IPS-15b (cell line): Measurements from ENCODE around the gene G6PC2.
"Not testable (repeated sequence)": the region's sequence is repeated elsewhere in the genome, so short reads cannot be mapped to it uniquely, and the experiment has no call there.

Experiments
- H3K27me3 ChIP-seq: one replicate; pipeline ENCODE4 v1.6.1; 2013; ENCODE audit warnings: low read length; ENCODE audit not compliant: control insufficient read depth, insufficient read depth
- H3K36me3 ChIP-seq: one replicate; pipeline ENCODE4 v1.6.1; 2013; ENCODE audit warnings: low read length; ENCODE audit not compliant: control insufficient read depth, insufficient read depth
- H3K4me1 ChIP-seq: one replicate; pipeline ENCODE4 v1.6.1; 2013; ENCODE audit warnings: mild to moderate bottlenecking, low read length; ENCODE audit not compliant: control insufficient read depth, insufficient read depth
- H3K4me3 ChIP-seq: one replicate; pipeline ENCODE4 v1.5.1; 2013; ENCODE audit warnings: low read depth, low read length
- H3K9ac ChIP-seq: one replicate; pipeline ENCODE4 v1.6.1; 2013; ENCODE audit warnings: low read depth, mild to moderate bottlenecking, low read length
- H3K9me3 ChIP-seq: one replicate; pipeline ENCODE4 v1.6.1; 2013; ENCODE audit warnings: mild to moderate bottlenecking, low read length; ENCODE audit not compliant: control insufficient read depth, insufficient read depth

G6PC2 gene, protein sequence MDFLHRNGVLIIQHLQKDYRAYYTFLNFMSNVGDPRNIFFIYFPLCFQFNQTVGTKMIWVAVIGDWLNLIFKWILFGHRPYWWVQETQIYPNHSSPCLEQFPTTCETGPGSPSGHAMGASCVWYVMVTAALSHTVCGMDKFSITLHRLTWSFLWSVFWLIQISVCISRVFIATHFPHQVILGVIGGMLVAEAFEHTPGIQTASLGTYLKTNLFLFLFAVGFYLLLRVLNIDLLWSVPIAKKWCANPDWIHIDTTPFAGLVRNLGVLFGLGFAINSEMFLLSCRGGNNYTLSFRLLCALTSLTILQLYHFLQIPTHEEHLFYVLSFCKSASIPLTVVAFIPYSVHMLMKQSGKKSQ

DNA sequence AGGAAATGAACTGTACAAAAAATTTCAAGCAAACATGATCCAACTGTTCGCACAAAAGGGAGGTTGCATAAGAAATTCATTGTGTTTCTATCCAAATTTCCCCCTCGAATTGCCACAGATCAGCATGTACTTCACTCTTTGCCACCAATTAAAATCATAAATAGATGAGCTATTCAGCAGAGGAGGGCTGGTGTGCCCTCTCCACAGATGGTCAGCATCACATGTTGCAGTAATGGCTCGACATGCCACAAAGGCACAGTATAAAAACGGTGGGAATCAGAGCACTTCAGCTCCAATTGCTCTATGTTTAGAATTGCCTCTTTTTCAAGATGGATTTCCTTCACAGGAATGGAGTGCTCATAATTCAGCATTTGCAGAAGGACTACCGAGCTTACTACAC lies at the start of gene G6PC2:
Gene G6PC2, plus strand, starts transcription at position 289 of the 400 bp plus-strand sequence. Its CDS starts 41 bp downstream, at position 330.
- Histone ChIP-seq H3K9ac (no peak within 1 kb of the TSS), H3K4me3 (no peak within 1 kb of the TSS), H3K36me3 (no peaks in the 10 kb centered on the region), H3K4me1 (peaks cover 2% of the 10 kb centered on the region), H3K9me3 (no peaks in the 10 kb centered on the region), H3K27me3 (no peaks in the 10 kb centered on the region)

DNA sequence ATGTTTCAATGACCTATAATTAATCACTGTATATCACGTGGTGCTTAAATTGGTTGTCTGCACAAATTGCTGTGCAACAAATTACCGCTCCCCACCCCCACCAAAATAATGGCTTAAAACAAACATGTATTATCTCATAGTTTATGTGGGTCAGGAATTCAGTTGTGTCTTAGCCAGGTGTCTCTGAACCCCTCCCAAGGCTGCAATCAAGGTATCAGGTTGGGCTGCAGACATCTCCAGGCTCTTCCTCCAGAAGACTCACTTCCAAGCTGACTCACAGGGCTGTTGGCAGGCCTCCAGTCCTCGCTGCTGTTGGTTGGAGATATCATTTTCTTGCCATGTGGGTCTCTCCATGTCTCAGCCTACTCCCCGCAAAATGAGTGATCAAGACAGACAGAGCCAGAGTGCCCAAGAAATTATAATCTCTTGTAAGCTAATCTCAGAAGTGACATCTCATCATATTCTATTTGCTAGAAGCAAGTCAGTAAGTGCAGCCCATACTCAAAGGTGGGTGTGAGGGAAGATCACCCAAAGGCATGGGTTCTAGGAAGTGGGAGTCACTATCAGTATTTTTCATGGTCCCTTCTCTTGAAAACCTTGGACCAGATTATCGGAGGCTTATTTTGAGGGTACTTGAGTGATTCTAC lies 49.3 kb upstream of the G6PC2 start:
- H3K9me3 ChIP-seq: no peaks in the 10 kb centered on the region
- H3K27me3 ChIP-seq: no peaks in the 10 kb centered on the region
- H3K4me3 ChIP-seq: no peak overlapping the region
- no peaks in the 10 kb centered on the region for H3K36me3 ChIP-seq
- no peak overlapping the region for H3K9ac ChIP-seq
- H3K4me1 ChIP-seq: peaks cover 4% of the 10 kb centered on the region

DNA sequence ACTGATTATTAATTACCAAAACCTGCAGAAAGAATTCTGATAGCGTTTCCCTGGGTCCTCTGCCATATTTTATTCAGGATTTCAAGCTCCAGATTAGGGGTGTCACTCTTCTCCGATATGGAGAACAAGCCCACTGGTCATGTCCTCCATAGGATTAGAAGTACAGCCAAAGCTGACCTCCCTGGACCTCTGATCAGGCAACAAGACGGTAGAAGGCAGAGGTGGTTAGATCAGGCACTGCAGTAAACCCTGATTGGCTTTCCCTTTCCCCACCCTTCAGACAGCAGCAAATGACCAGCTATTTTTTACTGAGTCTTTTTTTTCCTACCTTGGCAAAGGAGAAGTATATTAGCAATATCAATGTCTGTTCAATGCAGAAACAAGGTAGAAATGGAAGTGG lies 48.6 kb upstream of the G6PC2 start:
- peaks cover 5% of the 10 kb centered on the region for H3K4me1 ChIP-seq
- H3K9ac ChIP-seq: no peak overlapping the region
- no peaks in the 10 kb centered on the region for H3K9me3 ChIP-seq
- no peaks in the 10 kb centered on the region for H3K27me3 ChIP-seq
- H3K4me3 ChIP-seq: no peak overlapping the region
- H3K36me3 ChIP-seq: no peaks in the 10 kb centered on the region

DNA sequence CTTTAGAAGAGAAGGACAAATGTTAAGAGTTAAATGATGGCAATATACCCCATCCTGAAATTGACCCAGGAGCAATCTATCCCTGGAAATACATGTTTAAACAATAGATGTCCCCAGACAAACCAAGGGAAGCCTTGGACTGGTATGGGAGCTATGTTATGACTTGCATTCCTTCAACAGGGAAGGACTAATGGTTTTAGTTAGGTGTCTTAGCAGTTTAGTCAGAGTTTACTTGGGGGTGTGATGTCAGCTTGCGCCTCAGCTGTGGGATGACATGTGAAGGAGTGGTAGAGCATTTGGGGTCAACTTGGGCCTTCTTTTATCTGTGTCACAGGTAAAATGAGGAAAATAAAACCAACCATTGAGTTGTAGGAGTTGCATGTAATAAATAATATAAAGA lies 47.6 kb upstream of the G6PC2 start:
- H3K4me3 ChIP-seq: no peak overlapping the region
- H3K36me3 ChIP-seq: no peaks in the 10 kb centered on the region
- H3K9ac ChIP-seq: no peak overlapping the region
- H3K9me3 ChIP-seq: no peaks in the 10 kb centered on the region
- H3K27me3 ChIP-seq: no peaks in the 10 kb centered on the region
- peaks cover 5% of the 10 kb centered on the region for H3K4me1 ChIP-seq

DNA sequence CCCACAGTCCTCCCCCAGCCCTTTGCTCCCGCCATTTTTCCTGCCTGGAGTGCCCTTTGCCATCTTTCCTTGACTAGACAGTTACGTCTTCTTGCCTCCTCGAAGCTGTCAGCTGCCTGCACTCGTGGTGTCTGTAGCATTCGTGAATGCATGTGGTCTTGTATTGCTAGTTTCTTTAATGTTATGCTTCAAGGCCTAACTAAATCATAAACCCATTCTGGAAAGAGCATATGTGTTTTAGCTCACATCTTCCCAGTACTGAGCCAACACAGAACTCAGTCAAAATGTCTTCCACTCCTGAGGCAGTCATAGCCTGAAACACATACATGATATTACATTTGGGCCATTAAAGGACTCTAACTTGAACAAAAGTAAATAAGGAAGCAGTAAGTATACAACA lies 46.4 kb upstream of the G6PC2 start:
- no peaks in the 10 kb centered on the region for H3K27me3 ChIP-seq
- H3K36me3 ChIP-seq: no peaks in the 10 kb centered on the region
- no peaks in the 10 kb centered on the region for H3K9me3 ChIP-seq
- no peak overlapping the region for H3K4me3 ChIP-seq
- H3K4me1 ChIP-seq: peaks cover 5% of the 10 kb centered on the region
- no peak overlapping the region for H3K9ac ChIP-seq

DNA sequence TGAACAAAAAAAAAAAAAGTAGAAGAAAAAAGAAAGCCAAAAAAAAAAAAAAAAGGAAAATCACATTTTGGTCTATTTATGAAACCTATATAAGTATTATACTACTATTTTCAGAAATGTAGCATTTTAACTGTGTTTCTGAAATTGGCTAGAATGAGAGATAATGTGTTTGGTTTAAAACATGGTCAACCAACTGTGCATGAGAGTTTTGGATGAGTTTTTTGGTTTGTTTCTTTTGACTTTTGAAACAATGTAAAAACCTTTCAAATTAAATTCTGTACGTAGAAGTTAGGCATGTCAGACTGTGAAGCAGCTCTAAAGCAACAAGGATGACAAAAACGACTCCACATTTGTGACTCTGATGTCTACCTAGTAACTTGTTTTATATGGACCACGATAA lies 45.5 kb upstream of the G6PC2 start:
- Histone ChIP-seq H3K27me3 (no peaks in the 10 kb centered on the region), H3K9me3 (no peaks in the 10 kb centered on the region), H3K9ac (no peak overlapping the region), H3K4me1 (peaks cover 5% of the 10 kb centered on the region), H3K36me3 (no peaks in the 10 kb centered on the region), H3K4me3 (no peak overlapping the region)

DNA sequence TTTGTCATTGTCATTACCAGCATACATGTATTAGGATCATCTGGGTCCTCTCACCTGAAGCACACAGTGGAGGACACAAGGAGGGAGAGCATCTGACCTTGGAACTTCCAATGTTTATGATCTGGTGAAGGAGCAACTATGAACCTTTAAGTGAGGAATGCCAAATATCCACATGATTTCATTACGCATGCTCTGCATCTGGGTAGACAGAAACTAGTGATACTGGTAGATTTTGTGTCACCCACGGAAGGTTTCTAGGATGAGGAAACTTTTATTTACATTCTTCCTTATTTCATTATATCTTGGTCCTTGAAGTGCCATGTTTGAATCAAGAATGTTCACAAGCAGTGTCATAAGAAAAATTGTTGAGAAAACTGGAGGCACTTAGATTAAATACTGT lies 42.9 kb upstream of the G6PC2 start:
- no peaks in the 10 kb centered on the region for H3K9me3 ChIP-seq
- H3K4me1 ChIP-seq: peaks cover 5% of the 10 kb centered on the region
- no peak overlapping the region for H3K9ac ChIP-seq
- H3K36me3 ChIP-seq: no peaks in the 10 kb centered on the region
- H3K4me3 ChIP-seq: no peak overlapping the region
- H3K27me3 ChIP-seq: no peaks in the 10 kb centered on the region

DNA sequence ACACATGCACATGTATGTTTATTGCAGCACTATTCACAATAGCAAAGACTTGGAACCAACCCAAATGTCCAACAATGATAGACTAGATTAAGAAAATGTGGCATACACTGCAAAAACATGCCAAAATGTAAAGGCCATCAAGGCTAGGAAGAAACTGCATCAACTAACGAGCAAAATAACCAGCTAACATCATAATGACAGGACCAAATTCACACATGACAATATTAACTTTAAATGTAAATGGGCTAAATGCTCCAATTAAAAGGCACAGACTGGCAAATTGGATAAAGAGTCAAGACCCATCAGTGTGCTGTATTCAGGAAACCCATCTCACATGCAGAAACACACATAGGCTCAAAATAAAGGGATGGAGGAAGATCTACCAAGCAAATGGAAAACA lies 33.9 kb upstream of the G6PC2 start:
- H3K9me3 ChIP-seq, H3K36me3 ChIP-seq, H3K27me3 ChIP-seq, H3K4me1 ChIP-seq, H3K4me3 ChIP-seq, H3K9ac ChIP-seq: not testable (repeated sequence)

DNA sequence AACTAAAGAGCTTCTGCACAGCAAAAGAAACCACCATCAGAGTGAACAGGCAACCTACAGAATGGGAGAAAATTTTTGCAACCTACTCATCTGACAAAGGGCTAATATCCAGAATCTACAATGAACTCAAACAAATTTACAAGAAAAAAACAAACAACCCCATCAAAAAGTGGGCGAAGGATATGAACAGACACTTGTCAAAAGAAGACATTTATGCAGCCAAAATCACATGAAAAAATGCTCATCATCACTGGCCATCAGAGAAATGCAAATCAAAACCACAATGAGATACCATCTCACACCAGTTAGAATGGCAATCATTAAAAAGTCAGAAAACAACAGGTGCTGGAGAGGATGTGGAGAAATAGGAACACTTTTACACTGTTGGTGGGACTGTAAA lies 30.7 kb upstream of the G6PC2 start:
- not testable (repeated sequence) for H3K9me3 ChIP-seq, H3K4me1 ChIP-seq, H3K9ac ChIP-seq, H3K36me3 ChIP-seq, H3K27me3 ChIP-seq, H3K4me3 ChIP-seq

DNA sequence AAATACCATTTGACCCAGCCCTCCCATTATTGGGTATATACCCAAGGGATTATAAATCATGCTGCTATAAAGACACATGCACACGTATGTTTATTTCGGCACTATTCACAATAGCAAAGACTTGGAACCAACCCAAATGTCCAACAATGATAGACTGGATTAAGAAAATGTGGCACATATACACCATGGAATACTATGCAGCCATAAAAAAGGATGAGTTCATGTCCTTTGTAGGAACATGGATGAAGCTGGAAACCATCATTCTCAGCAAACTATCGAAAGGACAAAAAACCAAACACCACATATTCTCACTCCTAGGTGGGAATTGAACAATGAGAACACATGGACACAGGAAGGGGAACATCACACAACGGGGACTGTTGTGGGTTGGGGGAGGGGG lies 30.3 kb upstream of the G6PC2 start:
- not testable (repeated sequence) for H3K4me3 ChIP-seq, H3K9ac ChIP-seq, H3K36me3 ChIP-seq, H3K4me1 ChIP-seq, H3K9me3 ChIP-seq, H3K27me3 ChIP-seq

DNA sequence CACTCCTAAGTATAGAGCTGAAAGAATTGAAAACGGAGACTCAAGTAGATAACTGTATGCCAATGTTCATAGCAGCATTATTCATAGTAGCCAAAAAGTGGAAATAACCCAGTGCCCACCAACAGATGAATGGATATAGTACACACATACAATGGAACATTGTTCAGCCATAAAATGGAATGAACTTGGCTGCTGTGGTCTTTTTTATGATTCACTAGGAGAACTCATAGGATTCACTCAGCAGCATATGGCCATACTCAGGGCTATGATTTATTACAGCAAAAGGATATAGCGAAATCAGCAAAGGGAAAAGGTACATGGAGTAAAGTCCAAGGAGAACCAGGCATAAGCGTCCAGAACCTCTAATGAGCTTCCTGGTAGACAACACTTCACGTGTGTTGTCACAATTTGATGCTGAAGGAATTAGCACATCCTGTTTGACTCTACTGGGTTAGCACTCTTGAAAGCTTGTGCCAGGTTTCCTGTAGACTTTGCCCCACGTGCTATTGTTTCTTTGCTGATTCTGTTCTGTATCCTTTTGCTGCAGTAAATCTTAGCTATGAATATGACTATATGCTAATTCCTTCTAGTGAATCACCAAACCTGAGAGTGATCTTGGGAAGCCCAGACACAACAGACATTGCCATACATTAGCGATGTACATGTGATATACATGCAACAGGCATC lies 26.6 kb upstream of the G6PC2 start:
- Histone ChIP-seq H3K36me3 (peaks cover 3% of the 10 kb centered on the region), H3K9me3 (no peaks in the 10 kb centered on the region), H3K9ac (no peak overlapping the region), H3K4me1 (peaks cover 9% of the 10 kb centered on the region), H3K27me3 (no peaks in the 10 kb centered on the region), H3K4me3 (no peak overlapping the region)

DNA sequence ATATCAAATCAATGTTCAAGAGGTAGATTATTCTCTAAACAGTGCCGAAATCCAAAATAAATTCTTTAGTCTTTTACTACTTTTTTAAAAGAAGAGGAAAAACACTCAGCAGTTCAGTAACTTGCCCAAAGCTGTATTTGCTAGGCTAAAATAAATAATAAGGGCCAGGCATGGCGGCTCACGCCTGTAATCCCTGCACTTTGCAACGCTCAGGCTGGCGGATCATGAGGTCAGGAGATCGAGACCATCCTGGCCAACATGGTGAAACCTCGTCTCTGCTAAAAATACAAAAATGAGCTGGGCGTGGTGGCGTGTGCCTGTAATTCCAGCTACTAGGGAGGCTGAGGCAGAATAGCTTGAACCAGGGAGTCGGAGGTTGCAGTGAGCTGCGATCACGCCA lies 18.9 kb upstream of the G6PC2 start:
- not testable (repeated sequence) for H3K9me3 ChIP-seq, H3K4me1 ChIP-seq, H3K9ac ChIP-seq, H3K36me3 ChIP-seq, H3K4me3 ChIP-seq, H3K27me3 ChIP-seq
